DND-41 (cell line): ENCODE measurements around the gene PRSS27.
"Not testable (repeated sequence)": the region's sequence is repeated elsewhere in the genome, so short reads cannot be mapped to it uniquely, and the experiment has no call there.

ENCODE experiments used
- CTCF ChIP-seq: IDR thresholded peaks from 2 replicates; pipeline ENCODE4 v1.5.1; 2012; ENCODE audit warnings: borderline replicate concordance, low read length, moderate library complexity, mild to moderate bottlenecking; ENCODE audit not compliant: poor library complexity, severe bottlenecking; ENCODE audit errors: extremely low read depth
- EZH2 ChIP-seq: IDR thresholded peaks from 3 replicates; pipeline ENCODE4 v1.6.1; 2012; ENCODE audit warnings: borderline replicate concordance, low read depth, mild to moderate bottlenecking, moderate library complexity, low read length, inconsistent platforms; ENCODE audit not compliant: severe bottlenecking

DNA sequence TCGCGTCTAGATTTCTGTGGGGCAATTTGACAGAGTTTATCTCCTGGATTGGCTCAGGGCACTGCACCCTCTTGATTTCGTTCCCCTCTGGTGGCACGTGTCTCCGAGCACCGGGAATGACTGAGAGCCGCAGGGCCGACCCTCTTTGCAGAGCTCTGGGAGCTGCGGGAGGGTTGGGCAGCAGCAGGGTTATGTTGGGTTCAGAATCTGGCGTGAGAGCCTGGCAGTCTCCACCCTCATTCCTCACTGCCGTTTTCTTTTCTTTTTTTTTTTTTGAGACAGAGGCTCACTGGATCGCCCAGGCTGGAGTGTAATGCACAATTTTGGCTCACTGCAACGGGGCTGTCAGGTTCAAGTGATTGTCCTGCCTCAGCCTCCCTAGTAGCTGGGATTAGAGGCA lies 30.6 kb downstream of the PRSS27 start:
- TF ChIP-seq CTCF, EZH2: not testable (repeated sequence)
